ENCODE measurements around the gene COL23A1. TPM values are rescaled to one million over a fixed set of nuclear protein-coding genes. Genes with fewer than 3 reads are reported as not detected.

Gene COL23A1
- total and polyA plus RNA-seq, 2 donors (not counting 1 experiment from before 2014, with no cell fraction given), result not detected

DNA sequence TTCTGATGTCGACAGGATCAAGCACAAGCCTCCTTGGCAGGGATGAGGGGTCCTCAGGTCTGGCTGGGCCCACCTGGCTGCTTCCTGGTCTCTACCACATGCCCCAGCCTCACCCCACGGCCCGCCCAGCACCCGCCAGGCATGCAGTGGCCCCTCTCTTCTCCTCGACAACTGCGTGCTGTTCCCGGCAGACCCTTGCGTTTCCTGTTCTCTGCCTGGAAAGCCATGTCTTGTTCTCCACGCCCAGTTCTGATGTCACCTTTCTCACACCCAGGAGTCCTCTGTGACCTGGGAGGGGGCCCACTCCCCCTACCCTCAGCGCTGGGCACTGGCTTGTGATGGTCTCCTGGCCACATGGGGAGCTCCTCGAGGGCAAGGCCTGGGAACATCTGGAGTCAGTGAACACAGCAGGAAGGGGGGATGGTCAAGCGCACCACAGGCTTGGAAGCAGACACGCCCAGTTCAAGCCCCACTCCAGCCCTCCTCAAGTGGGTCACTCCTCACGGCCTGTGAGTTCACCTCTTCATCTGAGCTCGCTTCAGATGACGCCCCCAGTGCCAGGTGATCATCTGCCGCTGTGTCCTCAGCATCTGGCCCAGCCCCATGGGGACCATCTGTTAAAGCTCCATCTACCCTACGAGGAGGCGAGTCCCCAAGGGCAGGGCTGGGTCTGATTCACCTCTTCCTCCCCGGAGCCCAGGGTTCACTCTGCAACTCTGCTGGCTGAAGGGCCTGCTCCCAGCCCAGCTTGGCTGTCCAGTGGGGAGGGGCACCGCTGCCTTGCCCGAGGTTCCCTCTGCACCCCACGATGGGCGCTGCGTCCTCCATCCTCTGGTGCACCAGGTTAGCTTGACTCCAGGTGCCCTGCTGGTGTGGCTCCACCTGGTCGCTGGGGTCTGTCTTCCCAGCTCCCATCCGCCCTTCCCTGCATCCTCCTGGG is 224.4 kb downstream of the COL23A1 start:
- H3K9me3 ChIP-seq (ENCODE audit: control insufficient read depth, insufficient read depth, low read depth, low read length), result no peaks in the 10 kb centered on the region
- H3K4me1 ChIP-seq (ENCODE audit: control insufficient read depth, extremely low read depth, insufficient read depth, low read length), result no peaks in the 10 kb centered on the region
- H3K4me3 ChIP-seq (replicated peaks in 1 of 4; ENCODE audit: control extremely low read depth in 1 of 4, insufficient read depth in 1 of 4, low read depth in 3 of 4, low read length in 4 of 4), result no peak overlapping the region
- TF ChIP-seq, protein P1, sequence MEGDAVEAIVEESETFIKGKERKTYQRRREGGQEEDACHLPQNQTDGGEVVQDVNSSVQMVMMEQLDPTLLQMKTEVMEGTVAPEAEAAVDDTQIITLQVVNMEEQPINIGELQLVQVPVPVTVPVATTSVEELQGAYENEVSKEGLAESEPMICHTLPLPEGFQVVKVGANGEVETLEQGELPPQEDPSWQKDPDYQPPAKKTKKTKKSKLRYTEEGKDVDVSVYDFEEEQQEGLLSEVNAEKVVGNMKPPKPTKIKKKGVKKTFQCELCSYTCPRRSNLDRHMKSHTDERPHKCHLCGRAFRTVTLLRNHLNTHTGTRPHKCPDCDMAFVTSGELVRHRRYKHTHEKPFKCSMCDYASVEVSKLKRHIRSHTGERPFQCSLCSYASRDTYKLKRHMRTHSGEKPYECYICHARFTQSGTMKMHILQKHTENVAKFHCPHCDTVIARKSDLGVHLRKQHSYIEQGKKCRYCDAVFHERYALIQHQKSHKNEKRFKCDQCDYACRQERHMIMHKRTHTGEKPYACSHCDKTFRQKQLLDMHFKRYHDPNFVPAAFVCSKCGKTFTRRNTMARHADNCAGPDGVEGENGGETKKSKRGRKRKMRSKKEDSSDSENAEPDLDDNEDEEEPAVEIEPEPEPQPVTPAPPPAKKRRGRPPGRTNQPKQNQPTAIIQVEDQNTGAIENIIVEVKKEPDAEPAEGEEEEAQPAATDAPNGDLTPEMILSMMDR (conservative IDR thresholded peaks at IDR 0.05 in 1 of 2, IDR thresholded peaks at IDR 0.05 in 1 of 2; ENCODE audit: low read depth in 1 of 2, low read length in 2 of 2), result no peak
- TF ChIP-seq EZH2 (IDR thresholded peaks at IDR 0.05; ENCODE audit: low read length, missing control alignments), result no peak
- no peak overlapping the region for H3K27ac ChIP-seq (ENCODE audit: insufficient read depth, low read length)
- H3K79me2 ChIP-seq (ENCODE audit: control insufficient read depth, insufficient read depth, low read length), result no peaks in the 10 kb centered on the region
- no peak for DNase-seq (ENCODE audit: low read depth in 2 of 2)
- H3K4me2 ChIP-seq (ENCODE audit: extremely low read depth, insufficient read depth, low read length), result no peak overlapping the region
- H4K20me1 ChIP-seq (ENCODE audit: control insufficient read depth, extremely low read depth, insufficient read depth, low read length), result no peaks in the 10 kb centered on the region
- no peak overlapping the region for H3K9ac ChIP-seq (ENCODE audit: insufficient read depth, low read length)
- no peaks in the 10 kb centered on the region for H3K27me3 ChIP-seq (ENCODE audit: control insufficient read depth, insufficient read depth, low read length)
- no peaks in the 10 kb centered on the region for H3K36me3 ChIP-seq (ENCODE audit: control insufficient read depth, insufficient read depth, low read length)
- H2AFZ ChIP-seq (ENCODE audit: low read length), result no peak overlapping the region

DNA sequence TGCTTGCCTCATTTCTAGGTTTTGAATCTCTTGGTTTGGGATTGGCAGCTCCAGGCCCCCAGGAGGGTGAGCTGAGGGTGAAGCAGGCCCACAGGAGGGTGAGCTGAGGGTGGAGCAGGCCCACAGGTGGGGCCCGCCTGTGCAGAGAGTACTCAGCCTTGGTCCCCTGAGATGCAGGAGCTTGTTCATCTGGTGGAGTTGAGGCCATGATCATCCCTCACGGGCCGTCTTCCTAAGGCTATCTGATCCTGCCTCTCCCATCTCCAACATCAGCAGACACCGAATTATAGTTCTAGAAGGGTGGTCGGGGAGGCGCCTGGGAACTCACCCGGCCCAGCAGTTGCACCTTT is 225.9 kb downstream of the COL23A1 start:
- Histone ChIP-seq H2AFZ (ENCODE audit: low read length) (no peak overlapping the region), H3K36me3 (ENCODE audit: control insufficient read depth, insufficient read depth, low read length) (no peaks in the 10 kb centered on the region), H3K4me2 (ENCODE audit: extremely low read depth, insufficient read depth, low read length) (no peak overlapping the region), H3K27me3 (ENCODE audit: control insufficient read depth, insufficient read depth, low read length) (no peaks in the 10 kb centered on the region), H3K79me2 (ENCODE audit: control insufficient read depth, insufficient read depth, low read length) (no peaks in the 10 kb centered on the region), H3K9ac (ENCODE audit: insufficient read depth, low read length) (no peak overlapping the region), H4K20me1 (ENCODE audit: control insufficient read depth, extremely low read depth, insufficient read depth, low read length) (no peaks in the 10 kb centered on the region), H3K27ac (ENCODE audit: insufficient read depth, low read length) (no peak overlapping the region), H3K9me3 (ENCODE audit: control insufficient read depth, insufficient read depth, low read depth, low read length) (no peaks in the 10 kb centered on the region), H3K4me1 (ENCODE audit: control insufficient read depth, extremely low read depth, insufficient read depth, low read length) (no peaks in the 10 kb centered on the region), H3K4me3 (replicated peaks in 1 of 4; ENCODE audit: control extremely low read depth in 1 of 4, insufficient read depth in 1 of 4, low read depth in 3 of 4, low read length in 4 of 4) (no peak overlapping the region)
- TF ChIP-seq, protein P1 (conservative IDR thresholded peaks at IDR 0.05 in 1 of 2, IDR thresholded peaks at IDR 0.05 in 1 of 2; ENCODE audit: low read depth in 1 of 2, low read length in 2 of 2), result no peak
- no peak for TF ChIP-seq EZH2 (IDR thresholded peaks at IDR 0.05; ENCODE audit: low read length, missing control alignments)
- no peak for DNase-seq (ENCODE audit: low read depth in 2 of 2)

DNA sequence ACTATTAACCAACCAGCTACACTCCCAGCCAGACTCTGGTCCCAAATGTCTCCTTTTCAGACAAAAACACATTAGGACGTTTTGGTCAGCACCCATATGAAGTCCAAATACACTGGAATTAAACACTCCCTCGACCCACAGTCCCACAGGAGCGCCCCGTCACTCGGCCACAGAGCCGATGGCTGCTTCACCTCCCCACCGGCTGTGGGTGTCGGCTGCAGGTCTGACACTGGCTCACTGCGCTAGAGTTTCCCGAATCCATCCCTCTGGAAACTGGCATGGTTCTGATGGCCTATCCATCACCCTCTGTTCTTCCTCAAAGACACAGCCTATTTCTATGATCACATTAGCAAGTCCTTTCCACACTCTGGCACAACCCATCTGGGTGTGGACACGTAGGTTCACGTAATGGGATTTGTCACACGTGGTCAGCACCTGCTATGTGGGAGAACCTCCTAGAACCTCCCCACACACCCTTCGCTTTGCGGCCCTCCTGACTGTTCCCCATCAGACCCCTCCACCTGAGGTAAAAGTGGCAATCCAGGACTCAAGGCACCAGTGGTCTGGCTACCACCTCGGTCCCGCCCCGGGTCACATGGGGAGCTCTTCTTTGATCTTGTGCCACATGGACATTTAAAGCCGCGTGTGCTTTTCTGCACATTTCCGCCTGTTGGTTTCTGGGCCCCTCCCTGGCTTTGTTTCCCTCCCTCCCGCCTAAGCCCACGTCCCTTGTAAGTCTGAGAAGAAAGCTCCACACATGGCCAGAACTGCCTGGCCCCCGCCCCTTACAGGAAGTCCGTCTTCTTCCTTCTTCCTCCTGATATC is 226.5 kb downstream of the COL23A1 start:
- Histone ChIP-seq H3K27me3 (ENCODE audit: control insufficient read depth, insufficient read depth, low read length) (no peaks in the 10 kb centered on the region), H2AFZ (ENCODE audit: low read length) (no peak overlapping the region), H3K27ac (ENCODE audit: insufficient read depth, low read length) (no peak overlapping the region), H3K9ac (ENCODE audit: insufficient read depth, low read length) (no peak overlapping the region), H3K79me2 (ENCODE audit: control insufficient read depth, insufficient read depth, low read length) (no peaks in the 10 kb centered on the region), H3K4me2 (ENCODE audit: extremely low read depth, insufficient read depth, low read length) (no peak overlapping the region), H3K36me3 (ENCODE audit: control insufficient read depth, insufficient read depth, low read length) (no peaks in the 10 kb centered on the region), H3K4me1 (ENCODE audit: control insufficient read depth, extremely low read depth, insufficient read depth, low read length) (no peaks in the 10 kb centered on the region), H3K4me3 (replicated peaks in 1 of 4; ENCODE audit: control extremely low read depth in 1 of 4, insufficient read depth in 1 of 4, low read depth in 3 of 4, low read length in 4 of 4) (no peak overlapping the region), H4K20me1 (ENCODE audit: control insufficient read depth, extremely low read depth, insufficient read depth, low read length) (no peaks in the 10 kb centered on the region), H3K9me3 (ENCODE audit: control insufficient read depth, insufficient read depth, low read depth, low read length) (no peaks in the 10 kb centered on the region)
- no peak for DNase-seq (ENCODE audit: low read depth in 2 of 2)
- TF ChIP-seq, protein P1 (conservative IDR thresholded peaks at IDR 0.05 in 1 of 2, IDR thresholded peaks at IDR 0.05 in 1 of 2; ENCODE audit: low read depth in 1 of 2, low read length in 2 of 2), result no peak
- no peak for TF ChIP-seq EZH2 (IDR thresholded peaks at IDR 0.05; ENCODE audit: low read length, missing control alignments)

Measured in fibroblast of lung (primary cell).